HL-60 (cell line): ENCODE measurements around the gene PICK1.

Experiments used
- GABPA ChIP-seq: IDR thresholded peaks from 2 replicates; pipeline ENCODE4 v1.6.1; 2012; ENCODE audit warnings: low read depth
- POLR2AphosphoS5 ChIP-seq: IDR thresholded peaks from 2 replicates; pipeline ENCODE4 v1.6.1; 2012; ENCODE audit warnings: low read depth
- TF ChIP-seq, protein P1 (sequence below): IDR thresholded peaks from one replicate; pipeline ENCODE4 v1.5.1; 2011; ENCODE audit warnings: low read length, control low read depth, inconsistent platforms; ENCODE audit not compliant: insufficient read depth
- TF ChIP-seq, protein P2 (sequence below): IDR thresholded peaks from 2 replicates; pipeline ENCODE4 v1.6.1; 2012; ENCODE audit warnings: low read depth; ENCODE audit not compliant: insufficient replicate concordance

DNA sequence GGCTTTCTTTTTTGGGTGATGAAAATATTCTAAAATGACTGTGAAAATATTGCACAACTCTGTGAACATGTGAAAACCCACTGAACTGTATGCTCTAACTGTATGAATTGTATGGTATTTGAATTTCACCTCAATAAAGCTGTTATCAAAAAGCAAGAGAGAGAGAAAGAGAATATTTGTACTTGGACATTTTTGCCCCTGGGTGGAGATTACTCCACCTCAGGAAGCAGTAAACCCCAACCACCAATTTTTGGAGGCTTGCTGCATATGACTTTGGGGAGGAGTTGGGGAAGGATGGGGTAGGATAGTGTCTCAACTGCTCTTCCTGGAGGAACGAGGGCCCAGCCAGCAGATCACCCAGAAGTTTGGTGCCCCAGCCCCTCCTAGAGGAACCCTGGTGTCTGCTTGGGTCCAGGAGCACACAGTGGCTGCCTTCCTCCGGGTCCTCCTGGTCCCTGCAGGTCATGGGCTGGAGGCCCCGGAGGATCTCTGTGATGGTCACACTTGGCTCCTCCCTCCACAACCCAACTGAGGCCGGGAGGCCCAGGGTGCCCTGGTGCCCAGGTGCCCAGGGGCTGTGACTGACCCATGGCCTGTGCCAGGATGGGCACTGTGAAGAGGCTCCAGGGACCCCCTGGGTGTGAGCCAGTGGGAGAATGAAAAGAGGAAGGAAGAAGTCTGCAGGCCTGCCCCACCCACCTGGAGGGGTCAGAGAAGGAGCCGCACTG lies 15.3 kb upstream of the PICK1 start:
- TF ChIP-seq, protein P1, sequence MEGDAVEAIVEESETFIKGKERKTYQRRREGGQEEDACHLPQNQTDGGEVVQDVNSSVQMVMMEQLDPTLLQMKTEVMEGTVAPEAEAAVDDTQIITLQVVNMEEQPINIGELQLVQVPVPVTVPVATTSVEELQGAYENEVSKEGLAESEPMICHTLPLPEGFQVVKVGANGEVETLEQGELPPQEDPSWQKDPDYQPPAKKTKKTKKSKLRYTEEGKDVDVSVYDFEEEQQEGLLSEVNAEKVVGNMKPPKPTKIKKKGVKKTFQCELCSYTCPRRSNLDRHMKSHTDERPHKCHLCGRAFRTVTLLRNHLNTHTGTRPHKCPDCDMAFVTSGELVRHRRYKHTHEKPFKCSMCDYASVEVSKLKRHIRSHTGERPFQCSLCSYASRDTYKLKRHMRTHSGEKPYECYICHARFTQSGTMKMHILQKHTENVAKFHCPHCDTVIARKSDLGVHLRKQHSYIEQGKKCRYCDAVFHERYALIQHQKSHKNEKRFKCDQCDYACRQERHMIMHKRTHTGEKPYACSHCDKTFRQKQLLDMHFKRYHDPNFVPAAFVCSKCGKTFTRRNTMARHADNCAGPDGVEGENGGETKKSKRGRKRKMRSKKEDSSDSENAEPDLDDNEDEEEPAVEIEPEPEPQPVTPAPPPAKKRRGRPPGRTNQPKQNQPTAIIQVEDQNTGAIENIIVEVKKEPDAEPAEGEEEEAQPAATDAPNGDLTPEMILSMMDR = no peak
- TF ChIP-seq POLR2AphosphoS5 (no peak), GABPA (no peak)
- TF ChIP-seq, protein P2, sequence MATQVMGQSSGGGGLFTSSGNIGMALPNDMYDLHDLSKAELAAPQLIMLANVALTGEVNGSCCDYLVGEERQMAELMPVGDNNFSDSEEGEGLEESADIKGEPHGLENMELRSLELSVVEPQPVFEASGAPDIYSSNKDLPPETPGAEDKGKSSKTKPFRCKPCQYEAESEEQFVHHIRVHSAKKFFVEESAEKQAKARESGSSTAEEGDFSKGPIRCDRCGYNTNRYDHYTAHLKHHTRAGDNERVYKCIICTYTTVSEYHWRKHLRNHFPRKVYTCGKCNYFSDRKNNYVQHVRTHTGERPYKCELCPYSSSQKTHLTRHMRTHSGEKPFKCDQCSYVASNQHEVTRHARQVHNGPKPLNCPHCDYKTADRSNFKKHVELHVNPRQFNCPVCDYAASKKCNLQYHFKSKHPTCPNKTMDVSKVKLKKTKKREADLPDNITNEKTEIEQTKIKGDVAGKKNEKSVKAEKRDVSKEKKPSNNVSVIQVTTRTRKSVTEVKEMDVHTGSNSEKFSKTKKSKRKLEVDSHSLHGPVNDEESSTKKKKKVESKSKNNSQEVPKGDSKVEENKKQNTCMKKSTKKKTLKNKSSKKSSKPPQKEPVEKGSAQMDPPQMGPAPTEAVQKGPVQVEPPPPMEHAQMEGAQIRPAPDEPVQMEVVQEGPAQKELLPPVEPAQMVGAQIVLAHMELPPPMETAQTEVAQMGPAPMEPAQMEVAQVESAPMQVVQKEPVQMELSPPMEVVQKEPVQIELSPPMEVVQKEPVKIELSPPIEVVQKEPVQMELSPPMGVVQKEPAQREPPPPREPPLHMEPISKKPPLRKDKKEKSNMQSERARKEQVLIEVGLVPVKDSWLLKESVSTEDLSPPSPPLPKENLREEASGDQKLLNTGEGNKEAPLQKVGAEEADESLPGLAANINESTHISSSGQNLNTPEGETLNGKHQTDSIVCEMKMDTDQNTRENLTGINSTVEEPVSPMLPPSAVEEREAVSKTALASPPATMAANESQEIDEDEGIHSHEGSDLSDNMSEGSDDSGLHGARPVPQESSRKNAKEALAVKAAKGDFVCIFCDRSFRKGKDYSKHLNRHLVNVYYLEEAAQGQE = no peak
